ENCODE results near the gene HUNK.

HUNK gene

DNA sequence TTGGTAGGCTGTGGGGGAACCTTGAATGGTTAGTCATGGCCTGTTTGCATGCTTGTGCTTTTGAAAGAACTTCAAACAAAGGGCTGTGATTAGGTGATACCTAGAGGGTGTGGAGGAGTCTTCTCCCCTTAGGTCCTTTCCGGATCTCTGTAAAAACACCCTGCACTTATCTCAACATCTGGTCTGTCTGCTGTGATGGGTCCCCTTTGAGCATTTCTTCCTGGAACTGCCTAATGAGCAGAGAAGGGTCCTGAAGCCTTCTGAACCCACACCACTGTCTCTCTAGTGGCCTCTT lies 59.6 kb downstream of the HUNK start:
- no peak for TF ChIP-seq CTCF (conservative IDR thresholded peaks at IDR 0.05; ENCODE audit: low read depth)
- no peak overlapping the region for H3K27ac ChIP-seq
- ChIA-PET CTCF (no interaction called here), POLR2A (ENCODE audit: low non-redundant PET) (no interaction called here)
- DNase-seq (ENCODE audit: low spot score): no peak

GRCh38 chr21:31937303-31937702 lies 64.5 kb downstream of the HUNK start:
- TF ChIP-seq CTCF (conservative IDR thresholded peaks at IDR 0.05; ENCODE audit: low read depth): no peak
- CTCF ChIA-PET: no interaction called here
- POLR2A ChIA-PET (ENCODE audit: low non-redundant PET): no interaction called here
- no peak for DNase-seq (ENCODE audit: low spot score)
- H3K27ac ChIP-seq: no peak overlapping the region

GRCh38 chr21:31938330-31939301 lies 65.8 kb downstream of the HUNK start:
- no peak for DNase-seq (ENCODE audit: low spot score)
- ChIA-PET CTCF (no interaction called here), POLR2A (ENCODE audit: low non-redundant PET) (no interaction called here)
- TF ChIP-seq CTCF (conservative IDR thresholded peaks at IDR 0.05; ENCODE audit: low read depth): no peak
- H3K27ac ChIP-seq: no peak overlapping the region

GRCh38 chr21:31941694-31942093 lies 68.9 kb downstream of the HUNK start:
- TF ChIP-seq CTCF (conservative IDR thresholded peaks at IDR 0.05; ENCODE audit: low read depth): no peak
- no peak for DNase-seq (ENCODE audit: low spot score)
- POLR2A ChIA-PET (ENCODE audit: low non-redundant PET): no interaction called here
- H3K27ac ChIP-seq: no peak overlapping the region
- CTCF ChIA-PET: no interaction called here

GRCh38 chr21:31943561-31943960 lies 70.7 kb downstream of the HUNK start:
- H3K27ac ChIP-seq: no peak overlapping the region
- no peak for TF ChIP-seq CTCF (conservative IDR thresholded peaks at IDR 0.05; ENCODE audit: low read depth)
- ChIA-PET POLR2A (ENCODE audit: low non-redundant PET) (no interaction called here), CTCF (no interaction called here)
- no peak for DNase-seq (ENCODE audit: low spot score)

GRCh38 chr21:31945141-31945540 lies 72.3 kb downstream of the HUNK start:
- CTCF ChIA-PET: no interaction called here
- no peak for TF ChIP-seq CTCF (conservative IDR thresholded peaks at IDR 0.05; ENCODE audit: low read depth)

More at GRCh38 chr21:31945141-31945540, 72.3 kb downstream of the HUNK start:
- DNase-seq (ENCODE audit: low spot score): no peak
- H3K27ac ChIP-seq: no peak overlapping the region
- POLR2A ChIA-PET (ENCODE audit: low non-redundant PET): no interaction called here

All from RWPE1 (cell line).